SK-N-SH (cell line): ENCODE data around the gene USP15. TPM values are rescaled to one million over a fixed set of nuclear protein-coding genes. Genes with fewer than 3 reads are reported as not detected.

Experiments used
- CTCF ChIA-PET: fragments of 300-600, 350-600 bp; formaldehyde crosslinking; extraction: SDS; loops from one replicate; lab custom pipeline; 2021; lab: Yijun Ruan, JAX
- POLR2A ChIA-PET: fragments of 350-600 bp; sonication (Branson Sonifier 250); formaldehyde crosslinking; extraction: SDS; loops from one replicate; lab custom pipeline; 2020; ENCODE audit warnings: antibody characterized with exemption, inconsistent platforms; lab: Yijun Ruan, JAX
- DNase-seq: peaks from one replicate; pipeline ENCODE4 v3.0.0; 2012
- H2AFZ ChIP-seq: fragments of 200-600 bp; sonication (generic); 2 replicates; pipeline ENCODE4 v1.8.1; 2016; ENCODE audit warnings: antibody characterized with exemption, mild to moderate bottlenecking, low read depth
- H3F3A ChIP-seq: fragments of 200-600 bp; sonication (generic); replicated peaks from 2 replicates; pipeline ENCODE3; 2016; ENCODE audit warnings: antibody characterized with exemption, mild to moderate bottlenecking; ENCODE audit not compliant: insufficient read depth
- H3K27ac ChIP-seq, 2 experiments: fragments of 200-500 bp in 1 of 2; fragments of 200-600 bp in 1 of 2; sonication (Bioruptor generic) in 1 of 2; sonication (generic), shearing (Covaris generic) in 1 of 2; 2 replicates each; pipeline versions ENCODE4 v1.5.1 to v1.6.1; 2014 to 2016; ENCODE audit warnings: low read depth in 2 of 2, inconsistent platforms in 1 of 2, low read length in 1 of 2, mild to moderate bottlenecking in 1 of 2, mixed read lengths in 1 of 2
- H3K27me3 ChIP-seq: fragments of 200-600 bp; sonication (generic), shearing (Covaris generic); 2 replicates; pipeline ENCODE4 v1.6.1; 2016; ENCODE audit warnings: mixed run types; ENCODE audit not compliant: insufficient read depth
- H3K36me3 ChIP-seq, 2 experiments: fragments of 200-500 bp in 1 of 2; fragments of 200-600 bp in 1 of 2; sonication (Bioruptor generic) in 1 of 2; sonication (generic) in 1 of 2; replicated peaks in 1 of 2; 2 replicates each; pipeline versions ENCODE3 to v1.5.1; 2014 to 2016; ENCODE audit warnings: low read length in 1 of 2, mild to moderate bottlenecking in 1 of 2; ENCODE audit not compliant: insufficient read depth in 2 of 2, control insufficient read depth in 1 of 2
- H3K4me1 ChIP-seq, 2 experiments: fragments of 200-500 bp in 1 of 2; fragments of 200-600 bp in 1 of 2; sonication (Bioruptor generic) in 1 of 2; sonication (generic), shearing (Covaris generic) in 1 of 2; 2 replicates each; pipeline versions ENCODE4 v1.5.1 to v1.6.1; 2014 to 2016; ENCODE audit warnings: low read depth in 1 of 2, low read length in 1 of 2, mixed run types in 1 of 2; ENCODE audit not compliant: insufficient read depth in 2 of 2, control insufficient read depth in 1 of 2
- H3K4me2 ChIP-seq: fragments of 200-600 bp; sonication (generic), shearing (Covaris generic); 2 replicates; pipeline ENCODE4 v1.6.1; 2017; ENCODE audit warnings: mixed run types
- H3K4me3 ChIP-seq, 2 experiments: fragments of 200-500 bp in 1 of 2; fragments of 200-600 bp in 1 of 2; sonication (Bioruptor generic) in 1 of 2; sonication (generic), shearing (Covaris generic) in 1 of 2; 2 replicates each; pipeline versions ENCODE4 v1.5.1 to v1.8.1; 2014 to 2016; ENCODE audit warnings: low read depth in 2 of 2, inconsistent platforms in 1 of 2, low read length in 1 of 2, mild to moderate bottlenecking in 1 of 2, mixed read lengths in 1 of 2, moderate library complexity in 1 of 2
- H3K79me2 ChIP-seq: fragments of 200-600 bp; sonication (generic); 2 replicates; pipeline ENCODE4 v1.8.1; 2017; ENCODE audit warnings: mild to moderate bottlenecking; ENCODE audit not compliant: insufficient read depth
- H3K9ac ChIP-seq: fragments of 200-600 bp; sonication (generic); 2 replicates; pipeline ENCODE4 v1.6.1; 2017; ENCODE audit warnings: mixed run types
- H3K9me2 ChIP-seq: fragments of 200-600 bp; sonication (generic); 2 replicates; pipeline ENCODE4 v1.6.1; 2017; ENCODE audit warnings: mixed run types
- H3K9me3 ChIP-seq: fragments of 200-600 bp; sonication (generic); 2 replicates; pipeline ENCODE4 v1.6.1; 2017; ENCODE audit warnings: mixed run types, mild to moderate bottlenecking, moderate library complexity
- H4K20me1 ChIP-seq: fragments of 200-600 bp; sonication (generic); 2 replicates; pipeline ENCODE4 v1.6.1; 2017; ENCODE audit warnings: mild to moderate bottlenecking, mixed run types; ENCODE audit not compliant: insufficient read depth
- CHD2 ChIP-seq: fragments of 150-350 bp; IDR thresholded peaks from 2 replicates; pipeline ENCODE4 v1.6.1; 2018; ENCODE audit warnings: low read length; ENCODE audit not compliant: partially characterized antibody
- EZH2phosphoT487 ChIP-seq: fragments of 200-600 bp; sonication (generic); IDR thresholded peaks from 2 replicates; pipeline ENCODE4 v1.6.1; 2017; ENCODE audit warnings: low read depth, mixed run types, mild to moderate bottlenecking, antibody characterized with exemption, moderate library complexity, borderline replicate concordance
- FOXJ3 ChIP-seq: sonication (generic); formaldehyde crosslinking; IDR thresholded peaks from 2 replicates; pipeline ENCODE4 v1.5.1; 2020; ENCODE audit warnings: mild to moderate bottlenecking, missing genetic modification reagents
- GATA2 ChIP-seq: sonication (generic); formaldehyde crosslinking; IDR thresholded peaks from 2 replicates; pipeline ENCODE4 v1.5.0; 2020; ENCODE audit warnings: mild to moderate bottlenecking, missing genetic modification reagents
- MAX ChIP-seq: IDR thresholded peaks from 2 replicates; pipeline ENCODE4 v1.4.0; 2012; ENCODE audit warnings: low read depth
- NRF1 ChIP-seq: IDR thresholded peaks from 2 replicates; pipeline ENCODE4 v1.6.1; 2012; ENCODE audit warnings: low read depth, mild to moderate bottlenecking, low read length
- PBX3 ChIP-seq: IDR thresholded peaks from 2 replicates; pipeline ENCODE4; 2012
- RCOR1 ChIP-seq: fragments of 150-350 bp; IDR thresholded peaks from 2 replicates; pipeline ENCODE4 v1.6.1; 2017; ENCODE audit warnings: antibody characterized with exemption, low read length
- REST ChIP-seq: IDR thresholded peaks from 2 replicates; pipeline ENCODE4 v1.6.1; 2012; ENCODE audit warnings: mild to moderate bottlenecking, low read depth, low read length, moderate library complexity
- RFX5 ChIP-seq: IDR thresholded peaks from 2 replicates; pipeline ENCODE4 v1.6.1; 2012; ENCODE audit warnings: mild to moderate bottlenecking, improper control_type of control experiment, low read length
- TAF1 ChIP-seq: IDR thresholded peaks from 2 replicates; pipeline ENCODE4 v1.6.1; 2012; ENCODE audit warnings: low read depth, mild to moderate bottlenecking, low read length, moderate library complexity, borderline replicate concordance
- TCF12 ChIP-seq: IDR thresholded peaks from 2 replicates; pipeline ENCODE4 v1.4.0; 2012
- USF1 ChIP-seq: IDR thresholded peaks from 2 replicates; pipeline ENCODE4 v1.4.0; 2012; ENCODE audit warnings: low read depth, borderline replicate concordance
- USF2 ChIP-seq: fragments of 150-350 bp; IDR thresholded peaks from 2 replicates; pipeline ENCODE4 v1.6.1; 2017; ENCODE audit warnings: antibody characterized with exemption, low read length, low read depth, borderline replicate concordance
- YY1 ChIP-seq: IDR thresholded peaks from 2 replicates; pipeline ENCODE4 v1.4.0; 2012; ENCODE audit warnings: low read depth, mild to moderate bottlenecking
- ZBTB33 ChIP-seq: IDR thresholded peaks from 2 replicates; pipeline ENCODE4 v1.4.0; 2012; ENCODE audit warnings: low read depth, borderline replicate concordance
- WGBS: methylation state at CpG from one replicate; pipeline ENCODE4 v1.1.6; 2017; ENCODE audit warnings: low lambda C conversion rate; 5-methylcytosine and 5-hydroxymethylcytosine counted together
- polyA plus RNA-seq, 3 experiments: library from polyadenylated mRNA; depleted of rRNA; stranded (reverse); fragments of >200 nt; gene quantifications; 2 replicates each; pipeline ENCODE4 v1.2.3, GENCODE V29; 2012

USP15 gene
- polyA plus RNA-seq, 1 of the 3 experiments (the other 2 are of a cell fraction) = 13.2 TPM

- TF ChIP-seq MAX (no peak), TCF12 (no peak)
These were observed 32.6 kb downstream of the USP15 start (continued) for GRCh38 chr12:62292761-62293344.

- POLR2A ChIA-PET = no interaction called here
- DNase-seq = no peak
- Histone ChIP-seq H3K27ac (no peak overlapping the region), H3K36me3 (peaks cover 22 to 35% of the 10 kb centered on the region in 2 experiments), H3K4me2 (no peak overlapping the region), H3K9me3 (peaks cover 14% of the 10 kb centered on the region), H3K9ac (no peak overlapping the region), H4K20me1 (peaks cover 19% of the 10 kb centered on the region; the same call in 1 of the 2 replicates), H3K4me1 (peaks cover 0 to 7% of the 10 kb centered on the region in 2 experiments; a peak in 1 of 4 replicates), H2AFZ (no peak overlapping the region), H3K9me2 (no peaks in the 10 kb centered on the region), H3K27me3 (no peaks in the 10 kb centered on the region), H3K4me3 (no peak overlapping the region), H3F3A (no peaks in the 10 kb centered on the region), H3K79me2 (peaks cover 52% of the 10 kb centered on the region)
- CTCF ChIA-PET = no interaction called here
- TF ChIP-seq PBX3 (no peak), CHD2 (no peak), USF2 (no peak), GATA2 (no peak), RFX5 (no peak), YY1 (no peak), NRF1 (no peak), EZH2phosphoT487 (no peak), FOXJ3 (CRISPR knock-in tag) (no peak), ZBTB33 (no peak), TAF1 (no peak), RCOR1 (no peak), TCF12 (no peak), USF1 (no peak), REST (no peak)
- WGBS = 94% methylated on average over 1 of the region's 1 CpG
These were observed 34.2 kb downstream of the USP15 start for GRCh38 chr12:62294378-62294777.
